Measurements from ENCODE around the gene VTI1A.

GRCh38 chr10:112559349-112559748, 112.3 kb downstream of the VTI1A start:
- no peak for TF ChIP-seq CTCF (IDR thresholded peaks at IDR 0.05)
- TF ChIP-seq EP300 (IDR thresholded peaks at IDR 0.05), result no peak
- no peak for TF ChIP-seq POLR2A (IDR thresholded peaks at IDR 0.05)

Measured in ovary (tissue), 3 donors.